Spleen (tissue), 11 donors: Measurements from ENCODE around the gene NECTIN1. TPM values are rescaled to one million over a fixed set of nuclear protein-coding genes. Genes with fewer than 3 reads are reported as not detected.

Source experiments
- DNase-seq: peaks from one replicate; pipeline ENCODE4 v3.0.0-alpha.2; 2020
- H3K27ac ChIP-seq, 8 donors: fragments of 200-600 bp; sonication (generic) in 7 of 8; 1 replicate in 4 of 8; 2 replicates in 4 of 8; pipeline versions ENCODE4 v1.5.0 to v1.8.0; 2016 to 2021; ENCODE audit warnings: inconsistent platforms in 4 of 8, mild to moderate bottlenecking in 4 of 8, moderate library complexity in 1 of 8
- H3K27me3 ChIP-seq, 7 donors: fragments of 200-600 bp; sonication (generic) in 6 of 7; replicated peaks in 1 of 7; 1 replicate in 4 of 7; 2 replicates in 3 of 7; pipeline versions ENCODE4 v1.5.0 to v1.8.0; 2016 to 2021; ENCODE audit warnings: inconsistent platforms in 3 of 7, mild to moderate bottlenecking in 1 of 7
- H3K36me3 ChIP-seq, 6 donors: fragments of 200-600 bp; sonication (generic) in 5 of 6; 1 replicate in 4 of 6; 2 replicates in 2 of 6; pipeline versions ENCODE4 v1.5.0 to v1.8.0; 2016 to 2021; ENCODE audit warnings: inconsistent platforms in 2 of 6
- H3K4me1 ChIP-seq, 6 donors: fragments of 200-600 bp; sonication (generic) in 5 of 6; 1 replicate in 3 of 6; 2 replicates in 3 of 6; pipeline versions ENCODE4 v1.5.0 to v1.8.0; 2016 to 2021; ENCODE audit warnings: inconsistent platforms in 3 of 6
- H3K4me3 ChIP-seq, 8 donors: fragments of 200-600 bp; sonication (generic) in 7 of 8; 1 replicate in 4 of 8; 2 replicates in 4 of 8; pipeline versions ENCODE4 v1.5.0 to v1.8.0; 2016 to 2021; ENCODE audit warnings: inconsistent platforms in 4 of 8, mild to moderate bottlenecking in 4 of 8, moderate library complexity in 2 of 8
- H3K9me3 ChIP-seq, 8 donors: fragments of 200-600 bp; sonication (generic) in 7 of 8; 1 replicate in 4 of 8; 2 replicates in 4 of 8; pipeline versions ENCODE4 v1.5.0 to v1.8.0; 2016 to 2021; ENCODE audit warnings: inconsistent platforms in 4 of 8
- POLR2A ChIP-seq, 3 donors: fragments of 450-650 bp; IDR thresholded peaks; one replicate each; pipeline ENCODE4 v1.5.1; 2017; ENCODE audit warnings: antibody characterized with exemption in 3 of 3, mild to moderate bottlenecking in 1 of 3
- POLR2AphosphoS5 ChIP-seq, 3 donors: sonication (generic); formaldehyde crosslinking; IDR thresholded peaks; one replicate each; pipeline ENCODE4 v1.5.1; 2017; ENCODE audit warnings: antibody characterized with exemption in 3 of 3
- WGBS, 5 donors: extraction: QIAGEN DNeasy Blood & Tissue Kit in 3 of 5; methylation state at CpG; one replicate each; pipeline versions ENCODE4 v1.1.5 to v1.1.7; 2013 to 2018; 5-methylcytosine and 5-hydroxymethylcytosine counted together
- intact Hi-C: fragments of 100-400 bp; cut with DNase I; formaldehyde crosslinking; loops from one replicate; pipeline ENCODE4 v1.15.0; 2023; ENCODE audit warnings: low total_unique reads
- polyA plus RNA-seq, 3 donors: library from polyadenylated mRNA; stranded (reverse); fragments of 200-250 nt; gene quantifications; one replicate each; pipeline ENCODE4 v1.2.1, GENCODE V29; 2013
- total RNA-seq, 7 donors: library from RNA; depleted of rRNA in 3 of 7; stranded (reverse); fragments of >200 nt in 3 of 7; fragmentation: NEBNext Ultra II Directional in 4 of 7; extraction: Animal tissue kit (Norgen Biotek cat#: 25700) in 4 of 7; gene quantifications; one replicate each; pipeline versions ENCODE4 v1.1.0 to v1.2.1, GENCODE V29; 2016 to 2021
- TF ChIP-seq, protein P1 (sequence below), 11 experiments: fragments of 200-600 bp in 7 of 11; fragments of 450-650 bp in 4 of 11; sonication (generic) in 4 of 11; IDR thresholded peaks in 8 of 11; conservative IDR thresholded peaks in 3 of 11; 1 replicate in 7 of 11; 2 replicates in 4 of 11; pipeline versions ENCODE4 v1.4.0 to v1.8.0; 2016 to 2021; ENCODE audit warnings: antibody characterized with exemption in 11 of 11, inconsistent platforms in 4 of 11, mild to moderate bottlenecking in 1 of 11
- donor health status: healthy with polysubstance abuse.
- donor health status: DM: no; HTN: no; CAD: no; lungs with moderate emphysema.
- donor health status: DM: no; HTN: no; CAD: no.
- donor health status: Bipolar disorder and iron deficiency.
- donor health status: healthy.
- donor health status: DM: no; HTN: no; CAD: no.
- donor health status: DM: yes; HTN: yes; CAD: no.

Gene NECTIN1
- total and polyA plus RNA-seq, 10 donors: 0.67 to 16.2 (median 5.8) TPM

DNA sequence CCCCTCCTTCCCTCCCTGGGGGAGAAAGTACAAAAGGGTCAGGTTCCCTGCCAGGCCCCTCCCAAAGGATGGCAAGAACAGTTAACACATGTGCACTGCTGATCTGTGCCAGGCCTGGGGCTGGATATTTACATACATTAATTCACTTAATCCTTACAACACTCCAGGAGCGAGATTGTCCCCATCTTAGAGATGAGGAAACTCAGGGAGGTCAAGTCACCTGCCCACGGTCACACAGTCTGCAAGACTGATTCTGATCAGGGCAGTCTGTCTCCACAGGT lies 36.5 kb downstream of the NECTIN1 start:
- Histone ChIP-seq H3K4me1 (peaks cover 0 to 83% (median 21%) of the 10 kb centered on the region in 6 donors), H3K9me3 (no peaks in the 10 kb centered on the region), H3K4me3 (no peak overlapping the region), H3K27ac (no peak overlapping the region), H3K36me3 (no peaks in the 10 kb centered on the region), H3K27me3 (no peaks in the 10 kb centered on the region)
- DNase-seq: no peak
- intact Hi-C loops: no loop called here
- TF ChIP-seq POLR2A (IDR thresholded peaks at IDR 0.05): no peak
- no peak for TF ChIP-seq POLR2AphosphoS5 (IDR thresholded peaks at IDR 0.05)
- TF ChIP-seq, protein P1, sequence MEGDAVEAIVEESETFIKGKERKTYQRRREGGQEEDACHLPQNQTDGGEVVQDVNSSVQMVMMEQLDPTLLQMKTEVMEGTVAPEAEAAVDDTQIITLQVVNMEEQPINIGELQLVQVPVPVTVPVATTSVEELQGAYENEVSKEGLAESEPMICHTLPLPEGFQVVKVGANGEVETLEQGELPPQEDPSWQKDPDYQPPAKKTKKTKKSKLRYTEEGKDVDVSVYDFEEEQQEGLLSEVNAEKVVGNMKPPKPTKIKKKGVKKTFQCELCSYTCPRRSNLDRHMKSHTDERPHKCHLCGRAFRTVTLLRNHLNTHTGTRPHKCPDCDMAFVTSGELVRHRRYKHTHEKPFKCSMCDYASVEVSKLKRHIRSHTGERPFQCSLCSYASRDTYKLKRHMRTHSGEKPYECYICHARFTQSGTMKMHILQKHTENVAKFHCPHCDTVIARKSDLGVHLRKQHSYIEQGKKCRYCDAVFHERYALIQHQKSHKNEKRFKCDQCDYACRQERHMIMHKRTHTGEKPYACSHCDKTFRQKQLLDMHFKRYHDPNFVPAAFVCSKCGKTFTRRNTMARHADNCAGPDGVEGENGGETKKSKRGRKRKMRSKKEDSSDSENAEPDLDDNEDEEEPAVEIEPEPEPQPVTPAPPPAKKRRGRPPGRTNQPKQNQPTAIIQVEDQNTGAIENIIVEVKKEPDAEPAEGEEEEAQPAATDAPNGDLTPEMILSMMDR (IDR thresholded peaks at IDR 0.05 in 8 of 11, conservative IDR thresholded peaks at IDR 0.05 in 3 of 11): no peak
- WGBS, 5 donors: 54 to 95% (median 75%) methylated on average over 2 of the region's 2 CpGs

DNA sequence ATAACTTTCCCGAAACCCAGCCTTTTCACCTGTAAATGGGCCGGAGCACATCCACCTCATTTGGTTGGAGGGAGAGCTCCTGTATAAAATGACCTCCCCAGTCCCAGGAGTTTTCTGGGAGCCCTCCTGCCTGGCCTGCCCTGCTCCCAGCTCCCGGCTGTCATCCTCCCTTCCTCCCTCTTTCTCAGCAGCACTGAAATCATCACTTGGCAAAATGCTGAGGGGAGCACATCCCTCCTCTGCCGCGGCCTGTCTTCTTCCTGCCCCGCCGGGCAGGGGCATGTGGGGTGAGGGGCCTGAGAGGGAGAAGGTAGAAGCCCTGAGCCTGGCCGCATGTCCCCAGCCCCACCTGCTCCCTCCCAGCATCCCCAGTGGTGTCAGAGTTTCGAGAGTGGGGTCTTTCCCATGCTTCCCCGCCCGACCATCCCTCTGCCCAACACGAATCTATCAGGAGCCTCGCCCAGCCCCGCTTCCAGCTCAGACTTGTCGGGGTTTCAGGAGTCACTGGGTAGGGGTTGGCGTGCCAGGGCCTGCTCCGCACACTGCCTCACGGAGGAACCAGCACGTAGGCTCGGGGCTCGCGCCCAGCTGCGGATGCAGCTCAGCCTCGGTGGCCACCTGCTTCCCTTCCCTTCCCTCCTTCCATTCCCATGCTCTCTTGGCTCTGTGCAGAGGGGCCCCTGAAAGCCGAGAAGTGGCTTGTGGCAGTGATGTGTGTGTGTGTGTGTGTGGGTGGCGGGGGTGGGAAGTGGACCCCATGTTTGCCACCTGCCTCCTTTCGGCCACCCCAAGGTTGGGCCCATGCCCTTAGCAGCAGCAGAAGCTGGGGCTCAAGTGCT lies 37.1 kb downstream of the NECTIN1 start:
- no peak for DNase-seq
- TF ChIP-seq POLR2A (IDR thresholded peaks at IDR 0.05): no peak
- no peak for TF ChIP-seq POLR2AphosphoS5 (IDR thresholded peaks at IDR 0.05)
- TF ChIP-seq, protein P1 (IDR thresholded peaks at IDR 0.05 in 8 of 11, conservative IDR thresholded peaks at IDR 0.05 in 3 of 11): no peak
- H3K27ac ChIP-seq: peak overlapping the region in 2 of 8 donors; percentile 4 to 13
- H3K4me3 ChIP-seq: no peak overlapping the region
- H3K36me3 ChIP-seq: no peaks in the 10 kb centered on the region
- no peaks in the 10 kb centered on the region for H3K9me3 ChIP-seq
- WGBS, 5 donors: 74 to 84% (median 81%) methylated on average over 20 to 27 of the region's 27 CpGs
- intact Hi-C loops: no loop called here
- no peaks in the 10 kb centered on the region for H3K27me3 ChIP-seq
- peaks cover 0 to 88% (median 21%) of the 10 kb centered on the region in 6 donors for H3K4me1 ChIP-seq

DNA sequence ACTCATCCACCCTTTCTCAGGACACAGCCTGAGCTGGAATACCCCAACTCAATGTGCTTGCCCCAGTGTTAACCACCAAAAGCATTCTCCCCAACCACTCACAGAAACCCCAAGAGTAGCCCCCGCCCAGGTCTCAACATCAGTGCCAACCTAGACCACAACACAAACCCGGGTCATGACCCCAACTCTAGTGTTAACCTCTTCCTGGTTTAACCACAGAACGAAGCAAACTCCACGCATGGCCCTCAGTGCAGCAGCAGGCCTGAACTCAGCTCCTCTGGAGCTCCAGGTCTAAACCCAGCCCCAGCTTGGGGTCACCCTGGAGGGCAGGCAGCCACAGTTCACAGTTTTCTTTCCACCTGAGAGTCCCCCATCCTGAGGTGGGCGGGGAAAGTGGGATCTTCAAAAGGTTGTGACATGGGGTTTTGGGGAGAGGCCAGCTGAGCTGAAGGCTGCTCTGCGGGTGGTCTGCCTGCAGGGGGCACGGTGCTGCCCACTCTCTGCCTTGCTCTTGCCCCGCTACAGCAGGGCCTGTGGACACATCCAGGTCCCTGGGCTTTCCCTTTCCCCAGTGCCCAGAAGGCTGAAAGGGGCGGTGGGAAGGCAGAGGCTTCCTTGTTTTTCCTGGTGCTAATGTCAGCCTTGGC lies 37.9 kb downstream of the NECTIN1 start:
- H3K4me1 ChIP-seq: peaks cover 0 to 89% (median 21%) of the 10 kb centered on the region in 6 donors
- no peak overlapping the region for H3K4me3 ChIP-seq
- TF ChIP-seq POLR2A (IDR thresholded peaks at IDR 0.05) (no peak), POLR2AphosphoS5 (IDR thresholded peaks at IDR 0.05) (no peak)
- TF ChIP-seq, protein P1 (IDR thresholded peaks at IDR 0.05 in 8 of 11, conservative IDR thresholded peaks at IDR 0.05 in 3 of 11): no peak
- no peaks in the 10 kb centered on the region for H3K36me3 ChIP-seq
- 38 to 61% (median 41%) methylated on average over 9 of the region's 9 CpGs for WGBS, 5 donors
- H3K27ac ChIP-seq: peak overlapping the region in 2 of 8 donors; percentile 4 to 13
- no peaks in the 10 kb centered on the region for H3K9me3 ChIP-seq
- H3K27me3 ChIP-seq: no peaks in the 10 kb centered on the region
- intact Hi-C loops: no loop called here
- DNase-seq: no peak

DNA sequence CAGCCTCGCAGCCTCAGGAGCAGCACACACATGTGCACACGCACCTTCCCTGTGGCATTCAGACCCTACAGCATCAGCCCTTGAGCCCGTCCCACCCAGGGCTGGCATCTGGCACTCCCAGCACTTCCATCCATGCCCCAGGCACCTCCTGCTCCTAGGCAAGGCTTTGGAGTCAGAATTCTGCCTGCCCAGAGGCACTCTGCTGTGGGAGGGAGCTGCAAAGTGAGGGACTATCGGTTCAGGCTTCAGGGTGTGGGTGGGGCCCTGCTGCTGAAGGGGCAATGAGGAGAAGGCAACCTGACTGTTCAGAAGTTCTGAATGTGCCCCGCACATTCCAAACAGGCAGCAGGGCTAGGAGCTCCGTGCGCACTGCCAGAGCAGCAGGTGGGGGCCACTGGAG lies 39.7 kb downstream of the NECTIN1 start:
- peaks cover 0 to 99% (median 32%) of the 10 kb centered on the region in 6 donors for H3K4me1 ChIP-seq
- H3K36me3 ChIP-seq: no peaks in the 10 kb centered on the region
- TF ChIP-seq, protein P1 (IDR thresholded peaks at IDR 0.05 in 8 of 11, conservative IDR thresholded peaks at IDR 0.05 in 3 of 11): no peak
- TF ChIP-seq POLR2A (IDR thresholded peaks at IDR 0.05) (no peak), POLR2AphosphoS5 (IDR thresholded peaks at IDR 0.05) (no peak)
- DNase-seq: no peak
- no peaks in the 10 kb centered on the region for H3K27me3 ChIP-seq
- no peak overlapping the region for H3K4me3 ChIP-seq
- intact Hi-C loops: no loop called here
- H3K9me3 ChIP-seq: no peaks in the 10 kb centered on the region
- 85 to 92% (median 89%) methylated on average over 7 of the region's 7 CpGs for WGBS, 5 donors
- H3K27ac ChIP-seq: no peak overlapping the region
